Left renal pelvis (tissue), 4 donors: ENCODE results near the gene FAM222A. TPM values are rescaled to one million over a fixed set of nuclear protein-coding genes. Genes with fewer than 3 reads are reported as not detected.

ENCODE experiments used
- DNase-seq, 4 donors: peaks; one replicate each; pipeline ENCODE4 v3.0.0-alpha.2; 2013; ENCODE audit warnings: low read depth in 4 of 4, low spot score in 3 of 4
- polyA plus RNA-seq, 4 donors: library from polyadenylated mRNA; unstranded; fragments of 120-200 nt; gene quantifications; one replicate each; pipeline ENCODE4 v1.2.1, GENCODE V29; 2013; ENCODE audit not compliant: insufficient read length in 4 of 4

FAM222A gene
- polyA plus RNA-seq, 4 donors, result 2.1 to 10.1 (median 6.5) TPM

DNA sequence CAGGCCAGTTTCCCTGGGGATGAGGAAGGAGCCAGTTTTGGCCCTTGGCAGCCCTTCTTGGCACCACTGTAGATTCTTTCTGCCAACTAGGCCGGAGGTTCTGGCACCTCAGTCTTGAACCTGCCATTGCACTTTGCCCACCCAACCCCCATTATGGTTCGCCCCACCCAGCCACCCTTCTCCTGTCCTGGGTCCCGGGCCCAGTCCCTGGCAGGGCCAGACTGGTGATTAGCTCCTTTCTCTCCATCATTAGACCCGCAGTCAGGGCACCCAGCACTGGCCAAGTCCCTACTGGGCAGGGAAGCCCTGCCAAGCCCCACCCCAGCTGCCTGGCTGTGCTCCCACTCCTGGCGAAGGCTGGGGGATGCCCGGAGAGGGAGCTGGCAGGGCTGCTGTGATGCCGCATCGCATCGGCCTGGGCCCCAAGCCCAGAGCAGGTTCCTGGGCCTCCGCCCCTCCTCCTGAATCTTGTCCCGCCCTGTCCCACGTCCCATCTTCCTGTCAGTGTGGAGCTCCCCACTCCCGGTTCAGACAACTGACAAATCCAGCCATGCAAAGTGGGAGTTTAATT is 9.8 kb downstream of the FAM222A start:
- no peak for DNase-seq

DNA sequence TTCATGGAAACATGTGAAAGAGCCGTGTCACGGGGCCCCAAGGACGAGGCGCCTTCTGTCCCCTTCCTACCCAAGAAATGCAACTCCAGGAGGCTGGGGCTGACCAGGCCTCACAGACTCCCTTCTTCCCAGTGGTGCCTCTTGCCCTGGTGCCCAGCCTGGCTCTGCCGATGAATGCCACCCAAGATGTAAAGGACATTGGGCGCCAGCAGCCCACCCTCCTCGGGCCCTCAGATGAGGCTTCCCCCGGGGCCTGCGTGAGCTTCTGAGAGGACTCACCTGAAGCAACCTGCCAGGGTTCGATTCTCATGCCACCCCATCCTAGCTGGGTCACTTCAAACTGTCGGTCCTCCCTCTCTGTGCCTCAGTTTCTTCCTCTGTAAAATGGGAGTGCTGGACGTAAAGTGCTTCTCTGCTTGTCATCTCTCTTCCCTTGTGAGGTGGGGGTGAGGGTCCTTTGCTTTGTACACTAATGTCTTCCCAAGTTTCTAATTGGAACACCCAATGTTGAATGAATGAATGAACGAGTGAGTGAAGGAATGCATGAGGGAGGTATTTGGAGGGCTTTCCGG is 10.8 kb downstream of the FAM222A start:
- no peak for DNase-seq

DNA sequence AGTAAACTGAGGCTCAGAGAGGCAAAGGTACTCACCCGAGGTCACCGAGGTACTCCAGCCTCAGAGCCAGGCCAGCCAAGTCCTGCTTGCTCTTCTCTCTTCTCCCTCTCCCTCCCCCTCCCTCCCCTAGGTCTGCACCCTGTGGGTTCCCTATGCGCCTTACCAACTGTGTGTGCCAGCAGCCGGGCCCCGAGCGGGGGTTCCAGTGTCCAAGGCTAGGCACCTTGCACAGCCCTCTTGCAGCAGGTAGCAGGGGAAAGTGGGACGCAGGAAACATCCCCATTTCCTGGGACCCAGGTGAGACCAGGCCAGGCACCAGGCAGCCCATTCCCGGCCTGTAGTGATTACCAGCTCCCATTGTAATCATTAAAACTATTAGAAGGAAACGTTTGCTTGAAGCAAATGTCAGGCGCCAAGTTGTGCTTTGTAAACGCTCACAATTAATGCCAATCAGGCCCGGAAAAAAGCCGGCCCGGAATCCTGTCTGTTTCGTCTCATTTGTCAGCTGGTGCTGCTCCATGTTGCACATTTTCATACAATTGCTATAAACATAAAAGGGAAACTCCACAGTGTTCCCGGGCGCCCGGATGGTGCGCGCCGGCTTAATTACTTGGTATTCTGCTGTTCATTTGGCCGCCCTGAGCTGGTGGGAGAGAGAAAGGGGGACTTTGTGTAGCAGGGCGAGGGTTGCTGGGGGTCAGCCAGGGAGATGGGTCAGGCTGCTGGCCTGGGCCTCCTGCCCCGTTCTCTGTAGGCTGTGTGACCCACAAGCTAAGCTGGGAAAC is 11.9 kb downstream of the FAM222A start:
- no peak for DNase-seq

DNA sequence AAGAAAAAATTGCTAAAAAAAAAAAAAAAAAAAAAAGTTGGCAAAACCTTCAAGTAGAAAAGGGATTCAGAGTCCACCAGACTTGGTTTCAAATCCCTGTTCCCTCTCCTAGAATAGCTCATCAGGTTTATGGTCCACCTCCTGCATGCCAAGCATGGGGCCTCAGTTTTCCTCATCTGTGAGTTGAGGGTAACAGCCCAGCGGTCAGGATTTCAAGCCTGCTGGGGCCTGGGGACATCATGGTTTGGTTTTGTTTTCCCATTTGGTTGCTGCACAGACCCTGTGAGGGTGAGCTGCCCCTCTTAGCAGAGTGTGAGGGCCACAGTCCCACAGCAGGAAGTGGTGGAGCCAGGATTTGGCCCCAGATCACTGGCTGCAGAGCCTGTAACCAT is 12.5 kb downstream of the FAM222A start:
- DNase-seq, result no peak

DNA sequence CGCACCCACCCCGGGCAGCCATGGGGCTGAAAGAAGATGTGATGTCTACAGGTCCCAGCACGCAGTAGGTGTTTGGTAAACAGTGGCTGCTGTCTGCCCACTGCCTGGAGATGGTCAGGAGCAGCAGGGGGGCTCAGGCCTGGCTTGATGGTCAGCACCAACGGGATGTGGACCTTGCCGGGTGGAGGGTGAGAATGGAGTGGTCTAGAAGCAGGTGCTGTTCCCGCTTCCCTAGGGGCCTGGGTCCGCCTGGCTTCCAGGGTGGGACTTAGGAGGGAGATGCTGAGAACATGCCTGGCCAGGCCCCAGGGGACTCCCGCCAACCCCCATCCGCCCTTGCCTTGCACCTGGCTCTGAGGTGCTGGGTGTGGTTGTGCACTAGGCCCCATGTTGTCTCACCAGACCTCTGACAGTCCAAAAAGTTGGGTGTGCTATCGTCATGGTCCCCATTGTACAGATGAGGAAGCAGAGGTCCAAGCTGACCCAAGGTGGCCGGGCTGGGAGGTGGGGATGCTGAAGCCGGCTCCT is 12.9 kb downstream of the FAM222A start:
- no peak for DNase-seq

DNA sequence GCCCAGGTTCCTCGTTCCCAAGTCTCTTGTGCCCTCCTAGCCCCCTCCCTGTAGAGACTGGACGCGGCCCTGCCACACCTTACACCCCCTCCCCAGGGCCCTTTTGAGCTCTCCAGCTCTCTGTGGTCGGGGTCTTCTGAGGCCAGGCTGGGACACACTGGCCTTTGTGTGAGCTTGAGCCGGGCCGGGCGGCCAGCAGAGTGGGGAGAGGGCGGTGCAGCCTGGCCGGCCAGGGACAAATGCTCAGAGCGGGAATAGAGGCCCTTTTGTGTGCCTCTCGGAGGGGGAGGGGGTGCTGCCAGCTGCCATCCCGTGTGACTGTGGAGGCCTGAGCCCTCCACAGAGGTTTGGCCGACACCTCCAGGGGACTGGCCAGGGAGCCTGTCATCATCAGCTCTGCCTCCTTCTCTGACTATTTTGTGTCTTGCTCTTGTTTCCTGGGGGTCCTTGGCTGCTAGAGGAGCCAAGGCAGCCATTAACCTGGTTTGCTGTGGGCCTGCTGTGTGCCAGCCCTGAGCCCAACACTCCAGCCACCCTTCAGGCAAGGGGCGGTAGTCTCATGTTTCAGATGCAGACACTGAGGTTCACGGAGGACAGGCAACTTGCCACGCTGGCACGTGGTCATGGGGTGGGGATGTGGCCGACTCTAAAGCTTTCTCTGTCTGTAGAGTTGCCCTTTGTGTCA is 13.6 kb downstream of the FAM222A start:
- DNase-seq, result no peak

DNA sequence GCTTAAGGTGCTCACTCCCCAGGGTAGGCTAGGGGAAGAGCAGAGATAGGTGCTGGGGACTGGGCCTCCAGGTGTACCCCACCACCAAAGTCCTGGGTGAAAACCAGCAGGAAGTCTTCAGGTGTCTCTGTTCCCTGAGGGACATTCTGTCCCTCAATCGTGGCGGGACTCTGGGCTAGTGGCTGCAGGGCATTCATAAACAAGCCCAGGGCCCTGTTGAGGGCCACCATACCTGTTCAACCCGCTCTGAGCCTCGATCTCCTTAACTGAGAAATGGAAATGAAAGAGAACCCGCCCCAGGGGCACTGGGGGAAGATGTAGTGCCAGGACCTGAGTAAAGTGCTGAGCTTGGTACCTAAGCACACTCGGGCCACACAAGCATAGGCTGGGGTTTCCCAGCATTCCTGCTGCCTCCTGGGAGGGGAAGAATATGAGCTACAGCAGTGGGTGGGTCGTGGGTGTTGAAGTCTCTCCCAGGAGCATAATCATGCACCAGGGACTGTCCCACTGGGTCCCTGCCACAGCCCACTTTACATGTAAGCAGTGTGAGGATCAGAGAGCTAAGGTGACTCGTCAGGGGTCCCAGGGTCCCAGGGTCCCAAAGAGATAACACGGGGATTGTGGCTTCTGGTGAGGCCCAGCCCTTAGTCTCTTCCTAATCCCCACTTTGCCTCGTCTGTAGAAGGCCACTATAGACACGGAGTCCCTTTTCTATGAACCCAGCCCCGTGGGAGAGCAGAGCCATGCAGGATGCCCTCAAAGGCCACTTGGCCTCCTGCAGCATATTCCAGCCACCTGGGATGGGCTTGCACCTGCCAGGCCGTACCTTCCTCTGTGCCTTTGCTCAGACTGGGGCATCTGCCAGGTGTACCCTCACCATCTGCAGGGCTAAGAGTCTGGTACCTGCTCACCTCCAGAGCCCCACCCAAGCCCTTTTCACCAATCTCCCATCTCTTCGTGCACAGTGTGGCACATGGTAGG is 14.4 kb downstream of the FAM222A start:
- no peak for DNase-seq

DNA sequence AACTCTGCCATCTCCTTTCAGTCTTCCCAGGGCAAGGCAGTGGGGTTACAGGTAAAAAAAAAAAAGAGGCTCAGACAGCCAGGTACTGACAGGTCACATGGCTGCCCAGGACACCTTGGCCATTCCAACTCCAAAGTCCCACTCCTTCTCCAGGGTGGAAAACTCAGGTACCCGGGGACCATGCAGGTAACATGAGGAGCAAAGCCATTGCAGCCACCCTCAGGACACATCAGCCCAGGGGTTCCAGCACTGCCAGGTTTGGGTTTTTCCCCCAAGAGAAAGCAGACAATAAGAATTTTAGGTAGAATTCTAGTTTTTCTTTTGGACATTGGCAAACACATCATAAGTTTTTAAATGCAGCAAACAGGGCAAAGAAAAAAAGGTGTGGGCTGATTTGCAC is 15.3 kb downstream of the FAM222A start:
- DNase-seq, result no peak

DNA sequence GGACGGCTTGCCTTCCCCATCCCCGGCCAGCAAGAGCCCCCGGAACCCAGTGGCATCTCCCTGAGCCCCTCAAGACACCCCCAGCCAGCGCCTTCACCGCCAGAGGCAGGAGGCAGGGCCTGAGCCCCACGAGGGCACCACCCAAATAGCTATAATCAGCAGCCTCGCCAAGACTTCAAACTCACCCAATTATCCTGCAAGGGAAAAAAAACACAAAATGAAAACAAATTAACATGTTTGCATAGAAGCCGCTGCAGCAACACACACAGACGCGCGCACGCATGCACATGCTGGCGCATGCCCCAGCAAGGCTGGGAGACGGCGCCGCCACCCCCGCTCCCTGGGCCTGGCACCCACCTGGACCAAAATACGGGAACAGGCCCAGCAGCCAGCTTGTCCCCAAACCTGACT is 15.8 kb downstream of the FAM222A start:
- no peak for DNase-seq

DNA sequence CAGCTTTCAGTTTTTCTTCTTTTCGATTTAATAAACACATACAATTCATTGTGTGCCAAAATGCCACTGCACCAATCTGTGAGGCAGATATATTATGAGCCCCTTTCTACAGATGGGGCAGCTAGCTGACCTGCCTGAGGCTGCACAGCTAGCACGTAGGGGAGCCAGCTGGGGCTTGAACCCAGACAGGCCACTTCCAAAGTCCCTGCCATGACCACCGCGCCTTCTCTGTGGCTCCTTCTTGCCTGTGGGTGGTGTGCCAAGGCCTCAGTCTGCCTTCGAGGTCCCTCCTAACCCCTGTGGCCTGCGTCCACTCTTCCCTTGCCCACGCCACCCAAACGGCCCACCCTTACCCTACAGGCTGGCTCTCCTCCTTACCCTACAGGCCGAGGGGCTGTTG is 16.2 kb downstream of the FAM222A start:
- no peak for DNase-seq

DNA sequence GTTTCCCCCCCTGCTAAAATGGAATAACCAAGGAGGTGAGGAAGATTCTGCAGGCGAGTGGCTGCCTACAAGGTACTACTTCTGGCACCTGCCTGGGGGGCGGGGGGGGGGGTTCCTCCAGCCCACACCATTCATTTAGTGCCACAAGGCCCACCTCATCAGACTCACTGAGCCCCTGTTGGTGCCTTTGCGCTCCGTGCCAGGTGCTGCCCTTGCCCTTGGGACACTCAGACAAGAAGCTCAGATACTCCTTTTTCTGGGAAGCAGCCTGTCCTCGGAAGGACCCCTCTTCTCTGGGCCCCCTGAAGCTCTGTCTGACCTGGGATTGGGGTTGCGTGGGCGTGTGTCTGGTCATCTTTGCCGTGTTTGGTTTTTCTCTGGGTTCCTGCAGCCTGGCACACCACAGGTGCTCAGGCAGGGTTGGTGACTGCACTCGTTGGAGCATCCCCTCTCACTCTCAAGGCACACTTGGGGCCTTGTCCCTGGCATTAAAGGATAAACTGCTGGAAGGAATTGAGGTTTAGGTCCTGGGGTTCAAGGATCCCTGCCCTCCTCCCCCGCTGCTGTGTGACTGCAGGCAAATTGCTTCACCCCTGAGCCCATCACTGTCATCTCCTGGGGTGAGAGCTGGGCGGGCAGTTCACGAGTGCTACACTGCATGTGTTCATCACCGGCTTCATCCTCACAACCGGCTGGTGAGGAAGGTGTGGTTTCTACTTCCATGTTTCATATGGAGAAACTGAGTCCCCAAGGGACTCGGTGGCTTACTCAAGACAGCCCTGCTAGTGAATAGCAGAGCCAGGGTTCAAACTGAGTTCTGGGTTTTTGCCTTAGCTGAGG is 16.9 kb downstream of the FAM222A start:
- DNase-seq, result no peak

DNA sequence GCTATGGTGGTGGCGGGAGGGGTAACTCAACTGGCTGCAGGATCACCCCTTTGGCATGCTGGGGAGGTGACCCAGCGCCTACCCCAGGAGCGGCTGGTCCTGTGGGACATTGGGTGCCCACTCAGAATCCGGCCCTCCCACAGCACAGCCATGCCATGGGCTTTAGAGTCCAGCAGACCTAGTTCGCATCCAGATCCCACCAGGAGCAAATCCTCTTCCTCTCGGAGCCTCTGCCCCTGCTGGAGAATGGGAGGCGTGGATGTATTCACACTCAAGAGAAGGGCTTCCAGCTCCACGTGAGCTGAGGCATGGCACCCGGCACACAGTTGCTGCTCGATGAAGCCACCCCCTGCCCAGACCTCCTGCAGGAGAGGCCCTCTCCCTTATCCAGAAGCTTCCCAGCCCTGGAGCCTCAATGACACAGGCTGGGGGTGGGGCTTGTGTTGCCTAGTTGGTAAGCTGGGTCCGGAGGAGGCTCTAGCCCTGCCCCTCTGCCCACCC is 17.7 kb downstream of the FAM222A start:
- no peak for DNase-seq

DNA sequence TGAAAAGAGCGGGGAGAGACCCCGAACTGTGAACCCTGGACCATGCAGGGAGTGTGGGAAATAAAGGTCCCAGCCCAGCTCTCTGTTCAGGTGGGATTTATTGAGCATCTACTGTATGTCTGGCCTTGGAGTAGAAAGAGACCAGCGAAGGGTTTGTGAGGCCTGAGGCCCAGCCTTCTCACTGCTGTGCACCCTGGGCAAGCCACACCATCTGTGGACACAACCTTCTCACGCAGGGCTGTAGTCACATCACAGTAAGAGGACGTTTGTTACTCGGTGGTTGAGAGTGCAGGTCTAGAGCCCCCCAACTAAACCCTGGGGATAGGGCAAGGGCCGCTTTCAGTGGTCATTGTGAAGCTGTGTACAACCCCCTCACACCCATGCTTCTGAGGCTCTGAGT is 18.2 kb downstream of the FAM222A start:
- DNase-seq, result no peak

DNA sequence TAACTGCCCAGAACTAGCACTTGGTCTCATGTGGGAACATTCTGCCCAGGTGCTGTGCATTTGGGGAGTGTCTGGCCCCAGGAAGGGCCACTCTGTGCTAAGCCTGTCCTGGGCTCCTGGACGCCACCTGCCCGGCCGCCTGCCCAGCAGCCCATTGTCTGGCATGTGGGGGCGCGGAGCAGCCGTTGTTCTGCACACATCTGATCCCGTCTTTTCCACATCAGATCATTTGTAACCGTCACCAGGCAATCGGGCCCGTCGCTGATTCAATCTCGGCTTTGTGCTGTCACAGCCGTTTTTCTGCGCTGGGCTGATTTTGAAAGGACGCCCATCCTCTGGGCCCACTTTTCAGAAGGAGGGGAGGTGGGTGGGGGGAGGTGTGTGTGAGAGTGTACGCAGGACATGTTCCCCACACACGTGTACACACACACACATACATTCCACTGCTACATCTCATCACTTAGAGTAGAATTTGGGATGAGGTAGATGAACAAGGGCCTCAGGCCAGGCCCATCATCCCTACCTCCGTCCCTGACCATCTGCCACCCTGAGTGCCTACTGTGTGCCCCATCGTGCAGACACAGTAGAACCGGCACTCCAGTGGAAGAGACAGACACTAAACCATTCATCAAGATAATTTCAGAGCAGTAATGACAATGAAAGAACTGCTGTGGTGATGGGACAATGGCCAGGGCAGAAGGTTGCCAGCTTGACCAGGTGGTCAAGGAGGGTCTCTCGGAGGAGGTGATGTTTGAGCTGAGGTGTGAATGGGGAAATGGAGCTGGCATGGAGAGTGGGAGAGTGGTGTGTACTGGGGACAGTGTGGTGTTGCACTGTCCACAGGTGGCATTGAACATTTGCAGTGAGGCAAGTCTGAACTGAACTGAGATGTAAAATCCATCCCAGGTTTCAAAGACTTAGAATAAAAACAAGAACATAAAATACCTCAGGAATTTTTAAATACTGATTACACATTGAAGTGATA is 19.0 kb downstream of the FAM222A start:
- no peak for DNase-seq

DNA sequence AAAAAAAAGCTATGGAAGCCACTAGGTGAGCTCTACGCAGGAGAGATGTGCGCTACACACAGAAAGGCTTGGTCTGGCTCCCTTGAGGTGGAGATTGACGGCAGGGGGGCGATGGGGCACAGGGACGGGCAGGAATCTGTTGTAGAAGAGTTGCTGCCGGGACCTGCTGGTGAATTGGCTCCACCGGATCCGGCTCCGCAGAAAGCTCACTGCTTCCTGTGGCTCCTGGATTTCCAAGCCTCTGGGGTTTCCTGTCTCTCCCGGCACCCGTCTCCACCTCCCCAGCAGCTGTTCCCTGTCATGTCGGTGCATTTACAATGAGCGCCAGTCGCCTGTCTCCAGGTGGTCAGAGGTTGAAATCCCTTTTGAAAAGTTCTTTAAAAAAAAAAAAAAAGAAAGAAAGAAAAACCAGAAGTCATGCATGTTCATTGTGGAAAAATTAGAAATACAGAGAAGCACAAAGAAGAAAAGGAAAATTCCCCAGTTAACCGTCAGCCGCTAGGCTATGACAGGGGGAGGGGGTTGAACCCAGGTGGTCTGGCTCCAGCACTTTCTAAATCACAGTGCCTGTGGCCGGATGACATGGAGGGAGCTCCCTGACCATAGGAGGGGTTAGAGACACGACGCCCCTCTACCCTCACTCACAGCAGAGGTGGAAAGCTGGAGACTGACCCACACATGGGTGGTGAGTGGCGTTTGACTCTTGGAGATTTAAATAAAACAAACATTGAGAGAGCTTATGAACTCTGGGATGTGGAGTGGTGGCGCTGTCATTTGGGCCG is 20.8 kb downstream of the FAM222A start:
- DNase-seq, result no peak

DNA sequence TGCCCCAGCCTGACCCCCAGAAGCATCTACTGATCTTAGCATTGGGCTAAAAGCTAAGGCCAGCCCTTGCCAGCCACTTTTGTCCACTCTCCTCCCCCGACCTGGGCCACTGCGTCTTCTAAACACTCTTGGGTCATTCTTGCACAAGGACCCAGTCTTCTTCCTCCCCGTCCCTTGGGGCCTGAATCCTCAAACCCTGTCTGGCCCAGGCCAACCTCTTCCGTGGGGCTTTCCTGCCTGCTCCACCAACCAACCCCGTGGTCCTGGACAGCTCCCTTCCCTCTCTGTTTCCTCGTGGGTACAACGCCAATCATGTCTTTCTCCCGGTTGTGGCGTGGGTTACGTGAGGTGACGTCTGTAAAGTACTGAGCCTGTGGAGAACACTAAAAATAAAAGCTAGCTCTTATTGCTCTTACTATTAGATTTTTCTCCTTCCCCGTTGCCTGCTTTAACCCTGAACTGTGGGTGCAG is 21.5 kb downstream of the FAM222A start:
- DNase-seq, result no peak
